Measurements from ENCODE around the gene NDOR1.
A peak's percentile ranks its signal among the peaks of the same experiment; 100 is the strongest.

NDOR1 gene

GRCh38 chr9:137174722-137175293 is 30.7 kb upstream of the NDOR1 start:
- no peak for DNase-seq (ENCODE audit: extremely low read depth, insufficient read length)
- H3K27me3 ChIP-seq (replicated peaks; ENCODE audit: control insufficient read depth, insufficient read depth, low read length), result no peaks in the 10 kb centered on the region; the same call in 1 of the 2 replicates

GRCh38 chr9:137175345-137175961 is 30.0 kb upstream of the NDOR1 start:
- peak; percentile 42 for TF ChIP-seq CTCF (IDR thresholded peaks at IDR 0.05; ENCODE audit: insufficient read depth, low read length, poor library complexity, severe bottlenecking)
- H3K4me3 ChIP-seq (replicated peaks; ENCODE audit: low read depth, low read length), result no peak overlapping the region

More at GRCh38 chr9:137174722-137175293, 30.7 kb upstream of the NDOR1 start:
- Histone ChIP-seq H3K36me3 (ENCODE audit: control insufficient read depth, insufficient read depth, low read length) (peaks cover 5% of the 10 kb centered on the region), H3K4me3 (replicated peaks; ENCODE audit: low read depth, low read length) (no peak overlapping the region)
- no peak for TF ChIP-seq CTCF (IDR thresholded peaks at IDR 0.05; ENCODE audit: insufficient read depth, low read length, poor library complexity, severe bottlenecking)

GRCh38 chr9:137176302-137177182 is 29.0 kb upstream of the NDOR1 start:
- Histone ChIP-seq H3K36me3 (ENCODE audit: control insufficient read depth, insufficient read depth, low read length) (peaks cover 15% of the 10 kb centered on the region), H3K4me3 (replicated peaks; ENCODE audit: low read depth, low read length) (no peak overlapping the region), H3K27me3 (replicated peaks; ENCODE audit: control insufficient read depth, insufficient read depth, low read length) (no peaks in the 10 kb centered on the region; the same call in 1 of the 2 replicates)
- no peak for DNase-seq (ENCODE audit: extremely low read depth, insufficient read length)
- peak; percentile 48 for TF ChIP-seq CTCF (IDR thresholded peaks at IDR 0.05; ENCODE audit: insufficient read depth, low read length, poor library complexity, severe bottlenecking)

More at GRCh38 chr9:137175345-137175961, 30.0 kb upstream of the NDOR1 start:
- DNase-seq (ENCODE audit: extremely low read depth, insufficient read length), result no peak
- Histone ChIP-seq H3K36me3 (ENCODE audit: control insufficient read depth, insufficient read depth, low read length) (peaks cover 9% of the 10 kb centered on the region), H3K27me3 (replicated peaks; ENCODE audit: control insufficient read depth, insufficient read depth, low read length) (no peaks in the 10 kb centered on the region; the same call in 1 of the 2 replicates)

GRCh38 chr9:137178201-137178938 is 27.1 kb upstream of the NDOR1 start:
- peaks cover 24% of the 10 kb centered on the region for H3K36me3 ChIP-seq (ENCODE audit: control insufficient read depth, insufficient read depth, low read length)
- no peak overlapping the region for H3K4me3 ChIP-seq (replicated peaks; ENCODE audit: low read depth, low read length)
- H3K27me3 ChIP-seq (replicated peaks; ENCODE audit: control insufficient read depth, insufficient read depth, low read length), result no peaks in the 10 kb centered on the region; the same call in 1 of the 2 replicates
- DNase-seq (ENCODE audit: extremely low read depth, insufficient read length), result no peak
- TF ChIP-seq CTCF (IDR thresholded peaks at IDR 0.05; ENCODE audit: insufficient read depth, low read length, poor library complexity, severe bottlenecking), result no peak

- H3K36me3 ChIP-seq (ENCODE audit: control insufficient read depth, insufficient read depth, low read length), result peaks cover 30% of the 10 kb centered on the region
Measured at GRCh38 chr9:137178939-137179630, 26.4 kb upstream of the NDOR1 start.

More at GRCh38 chr9:137178939-137179630, 26.4 kb upstream of the NDOR1 start:
- H3K4me3 ChIP-seq (replicated peaks; ENCODE audit: low read depth, low read length), result no peak overlapping the region
- no peaks in the 10 kb centered on the region for H3K27me3 ChIP-seq (replicated peaks; ENCODE audit: control insufficient read depth, insufficient read depth, low read length)
- DNase-seq (ENCODE audit: extremely low read depth, insufficient read length), result no peak
- no peak for TF ChIP-seq CTCF (IDR thresholded peaks at IDR 0.05; ENCODE audit: insufficient read depth, low read length, poor library complexity, severe bottlenecking)
